Measurements from ENCODE around the gene IGFBP5. TPM values are rescaled to one million over a fixed set of nuclear protein-coding genes. Genes with fewer than 3 reads are reported as not detected.

Gene IGFBP5
- total RNA-seq, 1 donor from 2014 or later = 61.9 TPM

DNA sequence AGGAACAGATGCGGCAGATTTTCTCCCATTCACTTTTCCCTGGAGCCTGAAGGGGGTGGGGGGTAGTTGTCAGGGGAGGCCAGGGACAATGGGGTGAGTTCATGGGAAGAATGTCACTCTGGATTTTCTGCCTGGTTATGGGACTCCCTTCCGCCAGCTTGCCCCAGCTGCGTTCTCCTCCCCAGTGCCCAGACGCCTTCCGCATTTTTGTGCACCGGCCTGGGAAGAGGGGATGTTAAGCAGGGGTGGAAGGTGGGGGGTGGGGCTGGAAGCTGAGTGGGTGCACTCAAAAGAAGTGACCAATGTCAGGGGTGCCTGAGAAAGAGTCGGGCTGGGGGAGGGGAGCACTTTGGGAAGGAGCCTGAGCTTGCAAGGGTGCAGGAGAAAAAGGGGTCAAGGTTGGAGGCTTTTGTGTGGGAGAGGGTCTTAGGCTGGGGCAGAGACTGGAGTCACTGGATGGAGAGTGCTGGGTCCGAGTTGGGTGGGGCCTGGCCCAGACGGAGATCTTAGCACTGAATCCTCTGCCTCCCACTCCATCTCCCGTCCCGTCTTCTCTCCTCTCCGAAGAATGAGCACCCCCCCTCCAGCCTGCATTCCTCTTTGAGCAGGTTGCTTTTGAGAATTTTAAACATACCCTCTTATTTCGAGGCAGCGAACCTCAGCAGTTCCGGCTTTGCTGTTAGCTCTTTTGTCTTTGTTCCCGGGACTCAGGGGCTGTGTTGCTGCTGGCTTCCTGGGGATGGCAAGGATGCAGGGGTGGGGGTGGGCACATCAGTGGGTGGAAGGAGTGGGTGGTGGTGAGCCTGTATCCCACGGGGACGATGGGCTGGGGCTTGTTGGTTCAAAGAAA lies 59.4 kb downstream of the IGFBP5 start:
- no peak for DNase-seq (ENCODE audit: low read depth)
- no peak overlapping the region for H3K4me3 ChIP-seq (ENCODE audit: low read depth, low read length)
- TF ChIP-seq, protein P1, sequence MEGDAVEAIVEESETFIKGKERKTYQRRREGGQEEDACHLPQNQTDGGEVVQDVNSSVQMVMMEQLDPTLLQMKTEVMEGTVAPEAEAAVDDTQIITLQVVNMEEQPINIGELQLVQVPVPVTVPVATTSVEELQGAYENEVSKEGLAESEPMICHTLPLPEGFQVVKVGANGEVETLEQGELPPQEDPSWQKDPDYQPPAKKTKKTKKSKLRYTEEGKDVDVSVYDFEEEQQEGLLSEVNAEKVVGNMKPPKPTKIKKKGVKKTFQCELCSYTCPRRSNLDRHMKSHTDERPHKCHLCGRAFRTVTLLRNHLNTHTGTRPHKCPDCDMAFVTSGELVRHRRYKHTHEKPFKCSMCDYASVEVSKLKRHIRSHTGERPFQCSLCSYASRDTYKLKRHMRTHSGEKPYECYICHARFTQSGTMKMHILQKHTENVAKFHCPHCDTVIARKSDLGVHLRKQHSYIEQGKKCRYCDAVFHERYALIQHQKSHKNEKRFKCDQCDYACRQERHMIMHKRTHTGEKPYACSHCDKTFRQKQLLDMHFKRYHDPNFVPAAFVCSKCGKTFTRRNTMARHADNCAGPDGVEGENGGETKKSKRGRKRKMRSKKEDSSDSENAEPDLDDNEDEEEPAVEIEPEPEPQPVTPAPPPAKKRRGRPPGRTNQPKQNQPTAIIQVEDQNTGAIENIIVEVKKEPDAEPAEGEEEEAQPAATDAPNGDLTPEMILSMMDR (conservative IDR thresholded peaks at IDR 0.05; ENCODE audit: low read depth, low read length) = no peak

DNA sequence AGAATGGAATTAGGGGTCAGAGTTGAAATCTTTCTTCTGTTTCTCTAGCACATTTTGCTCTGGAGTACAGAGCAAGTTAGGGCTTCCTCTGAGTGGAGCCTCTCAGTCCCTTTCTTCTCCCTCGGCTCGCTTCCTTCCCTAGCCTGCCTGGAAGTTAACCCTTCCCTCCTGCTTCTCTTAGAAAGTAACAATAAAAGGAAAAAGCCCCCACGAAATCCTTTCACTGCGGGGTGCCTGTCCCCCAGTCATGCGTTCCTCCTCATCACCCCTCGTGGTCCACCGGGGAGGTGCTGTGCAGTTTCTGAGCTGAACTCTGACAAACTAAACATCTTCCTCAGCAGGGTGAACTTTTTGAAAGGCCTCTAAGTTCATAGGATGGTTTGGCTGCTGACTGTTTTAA lies 60.2 kb downstream of the IGFBP5 start:
- H3K4me3 ChIP-seq (ENCODE audit: low read depth, low read length) = no peak overlapping the region
- TF ChIP-seq, protein P1 (conservative IDR thresholded peaks at IDR 0.05; ENCODE audit: low read depth, low read length) = no peak
- DNase-seq (ENCODE audit: low read depth) = no peak

DNA sequence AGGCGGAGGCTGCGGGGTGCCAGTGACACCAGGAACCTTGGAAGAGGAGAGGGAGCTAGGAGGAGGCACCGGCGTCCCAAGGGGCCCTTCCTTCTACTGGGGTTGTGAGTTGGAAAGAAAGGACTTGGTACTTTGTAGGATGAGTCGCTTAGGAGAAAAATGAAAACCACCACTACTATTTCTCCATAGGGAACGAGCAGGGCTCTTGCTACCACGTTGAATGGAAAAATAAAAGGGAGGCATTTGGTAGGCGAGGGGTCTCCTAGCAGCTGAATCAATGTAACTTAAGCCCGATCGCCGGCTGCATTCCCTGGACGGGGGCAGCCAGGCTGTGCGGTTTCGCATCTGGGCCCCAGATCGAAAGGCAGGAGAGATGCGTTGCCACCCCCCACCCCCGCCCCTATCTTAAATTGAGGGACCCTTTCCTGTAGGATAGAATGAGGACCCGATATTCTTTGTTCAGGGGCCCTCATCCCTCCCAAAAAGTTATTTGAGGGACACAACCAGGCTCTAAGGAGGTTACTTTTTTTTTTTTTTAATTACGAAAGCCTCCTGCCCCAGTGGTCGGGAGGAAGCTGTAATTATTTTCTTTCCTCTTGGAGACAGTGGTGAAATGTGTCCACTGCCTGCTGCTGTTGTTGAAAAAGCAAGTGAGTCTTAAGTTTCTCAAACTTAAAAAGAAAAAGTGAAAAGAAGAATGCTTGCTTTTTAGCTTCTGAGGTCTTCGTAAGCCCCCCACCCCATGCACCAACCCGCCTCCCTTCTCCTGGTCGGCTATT lies 60.8 kb downstream of the IGFBP5 start:
- DNase-seq (ENCODE audit: low read depth) = no peak
- H3K4me3 ChIP-seq (ENCODE audit: low read depth, low read length) = peak overlapping the region; percentile 45
- TF ChIP-seq, protein P1 (conservative IDR thresholded peaks at IDR 0.05; ENCODE audit: low read depth, low read length) = no peak

DNA sequence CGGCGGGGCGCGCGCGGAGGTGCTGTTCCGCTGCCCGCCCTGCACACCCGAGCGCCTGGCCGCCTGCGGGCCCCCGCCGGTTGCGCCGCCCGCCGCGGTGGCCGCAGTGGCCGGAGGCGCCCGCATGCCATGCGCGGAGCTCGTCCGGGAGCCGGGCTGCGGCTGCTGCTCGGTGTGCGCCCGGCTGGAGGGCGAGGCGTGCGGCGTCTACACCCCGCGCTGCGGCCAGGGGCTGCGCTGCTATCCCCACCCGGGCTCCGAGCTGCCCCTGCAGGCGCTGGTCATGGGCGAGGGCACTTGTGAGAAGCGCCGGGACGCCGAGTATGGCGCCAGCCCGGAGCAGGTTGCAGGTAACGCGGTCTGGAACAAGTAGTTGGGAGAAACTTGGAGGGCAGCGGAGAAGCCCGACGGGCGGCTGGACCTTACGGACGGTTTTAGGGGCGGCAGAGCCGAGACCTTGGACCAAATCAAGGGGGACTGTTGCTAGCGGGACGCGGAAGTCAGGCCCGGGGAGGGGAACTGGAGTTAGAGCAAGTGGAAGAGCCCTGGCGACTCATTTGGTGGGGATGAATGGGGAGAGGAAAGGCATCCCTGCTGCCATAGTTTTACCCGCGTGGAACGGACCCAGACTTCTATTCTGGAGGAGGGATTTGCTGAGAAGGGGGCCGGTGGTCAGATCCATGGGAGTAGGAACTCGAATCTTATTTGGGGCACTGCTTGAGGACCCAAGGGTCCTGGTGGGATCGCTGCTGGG lies 61.6 kb downstream of the IGFBP5 start:
- H3K4me3 ChIP-seq (ENCODE audit: low read depth, low read length) = peak overlapping the region; percentile 45
- no peak for DNase-seq (ENCODE audit: low read depth)
- TF ChIP-seq, protein P1 (conservative IDR thresholded peaks at IDR 0.05; ENCODE audit: low read depth, low read length) = no peak

DNA sequence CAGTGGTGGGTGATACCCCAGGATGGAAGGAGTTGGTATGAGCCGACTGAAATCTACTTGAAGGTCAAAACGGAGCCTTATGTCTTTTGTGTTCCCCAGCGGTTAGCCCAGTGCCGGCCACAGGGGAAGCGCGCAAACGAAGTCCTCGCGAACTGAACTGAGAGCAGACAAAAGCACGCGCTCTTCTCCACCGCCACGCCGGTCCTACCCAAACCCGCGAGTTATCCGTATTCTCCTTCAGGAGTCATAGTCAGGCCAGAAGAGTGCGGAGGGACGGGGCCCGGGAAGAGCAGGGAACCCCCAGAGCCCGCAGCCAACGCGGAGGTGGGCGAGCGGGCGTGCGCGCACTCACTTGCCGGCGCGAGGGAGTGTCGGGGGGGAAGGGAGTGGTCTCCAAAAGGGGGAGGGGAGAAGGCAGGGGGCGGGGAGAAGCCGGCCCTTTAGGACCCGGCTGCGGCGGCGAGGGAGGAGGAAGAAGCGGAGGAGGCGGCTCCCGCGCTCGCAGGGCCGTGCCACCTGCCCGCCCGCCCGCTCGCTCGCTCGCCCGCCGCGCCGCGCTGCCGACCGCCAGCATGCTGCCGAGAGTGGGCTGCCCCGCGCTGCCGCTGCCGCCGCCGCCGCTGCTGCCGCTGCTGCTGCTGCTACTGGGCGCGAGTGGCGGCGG lies 62.3 kb downstream of the IGFBP5 start, which contains the start of gene IGFBP2:
Gene IGFBP2 (plus strand): TSS at position 469 of the 664 bp plus-strand sequence. CDS start 104 bp downstream, at position 573.
- H3K4me3 ChIP-seq (ENCODE audit: low read depth, low read length) = peak within 1 kb of the TSS; percentile 45

More for the DNA sequence above, 62.3 kb downstream of the IGFBP5 start, which contains the start of gene IGFBP2:
- no peak for DNase-seq (ENCODE audit: low read depth)
- TF ChIP-seq, protein P1 (conservative IDR thresholded peaks at IDR 0.05; ENCODE audit: low read depth, low read length) = no peak
